Upper lobe of left lung (tissue), 6 donors: ENCODE measurements around the gene COL19A1. TPM values are rescaled to one million over a fixed set of nuclear protein-coding genes. Genes with fewer than 3 reads are reported as not detected.

Experiments
- ATAC-seq, 2 donors: fragments of 200-7000 bp; cut with Tn5 transposase; one replicate each; pipeline ENCODE4 v1.9.1; 2022; ENCODE audit warnings: mild to moderate bottlenecking in 2 of 2, moderate library complexity in 2 of 2; ENCODE audit not compliant: low FRiP score in 2 of 2
- DNase-seq, 2 donors: peaks; one replicate each; pipeline ENCODE4 v3.0.0-alpha.2; 2019 to 2020
- H3K27ac ChIP-seq, 4 donors: fragments of 200-600 bp; sonication (generic); one replicate each; pipeline ENCODE4 v1.5.1; 2016 to 2019
- H3K27me3 ChIP-seq, 4 donors: fragments of 200-600 bp; sonication (generic); one replicate each; pipeline ENCODE4 v1.5.1; 2017 to 2019
- H3K36me3 ChIP-seq, 4 donors: fragments of 200-600 bp; sonication (generic); one replicate each; pipeline ENCODE4 v1.5.1; 2016 to 2019
- H3K4me1 ChIP-seq, 4 donors: fragments of 200-600 bp; sonication (generic); one replicate each; pipeline ENCODE4 v1.5.1; 2018 to 2019
- H3K4me3 ChIP-seq, 4 donors: fragments of 200-600 bp; sonication (generic); one replicate each; pipeline ENCODE4 v1.5.1; 2017 to 2019; ENCODE audit warnings: mild to moderate bottlenecking in 2 of 4, moderate library complexity in 1 of 4
- H3K9me3 ChIP-seq, 4 donors: fragments of 200-600 bp; sonication (generic); one replicate each; pipeline ENCODE4 v1.5.1; 2018 to 2019
- EP300 ChIP-seq, 4 donors: sonication (generic); formaldehyde crosslinking; IDR thresholded peaks; one replicate each; pipeline ENCODE4 v1.5.1; 2017; ENCODE audit warnings: antibody characterized with exemption in 4 of 4, control low read depth in 2 of 4
- POLR2A ChIP-seq, 4 donors: fragments of 450-650 bp; IDR thresholded peaks; one replicate each; pipeline ENCODE4 v1.5.1; 2016 to 2017; ENCODE audit warnings: antibody characterized with exemption in 4 of 4, mild to moderate bottlenecking in 2 of 4
- POLR2AphosphoS5 ChIP-seq, 2 donors: sonication (generic); formaldehyde crosslinking; IDR thresholded peaks; one replicate each; pipeline ENCODE4 v1.5.1; 2017; ENCODE audit warnings: antibody characterized with exemption in 2 of 2
- WGBS, 2 donors: methylation state at CpG; one replicate each; pipeline ENCODE4 v1.1.5; 2017 to 2018; 5-methylcytosine and 5-hydroxymethylcytosine counted together
- total RNA-seq, 6 donors: library from RNA; depleted of rRNA in 4 of 6; stranded (reverse); fragments of >200 nt in 4 of 6; gene quantifications; one replicate each; pipeline versions ENCODE4 v1.1.0 to v1.2.1, GENCODE V29; 2016 to 2021
- TF ChIP-seq, protein P1 (sequence below), 6 experiments: fragments of 450-650 bp in 4 of 6; fragments of 200-600 bp in 2 of 6; sonication (generic) in 2 of 6; IDR thresholded peaks; one replicate each; pipeline ENCODE4 v1.5.1; 2016 to 2019; ENCODE audit warnings: antibody characterized with exemption in 6 of 6
- donor health status: DM: no; HTN: no; CAD: no; lungs with moderate emphysema.
- donor health status: DM: no; HTN: yes; CAD: no; lungs with severe emphysema.

COL19A1 gene
- total RNA-seq, 6 donors from 2014 or later: 0.49 to 1.0 TPM; not detected in 4

DNA sequence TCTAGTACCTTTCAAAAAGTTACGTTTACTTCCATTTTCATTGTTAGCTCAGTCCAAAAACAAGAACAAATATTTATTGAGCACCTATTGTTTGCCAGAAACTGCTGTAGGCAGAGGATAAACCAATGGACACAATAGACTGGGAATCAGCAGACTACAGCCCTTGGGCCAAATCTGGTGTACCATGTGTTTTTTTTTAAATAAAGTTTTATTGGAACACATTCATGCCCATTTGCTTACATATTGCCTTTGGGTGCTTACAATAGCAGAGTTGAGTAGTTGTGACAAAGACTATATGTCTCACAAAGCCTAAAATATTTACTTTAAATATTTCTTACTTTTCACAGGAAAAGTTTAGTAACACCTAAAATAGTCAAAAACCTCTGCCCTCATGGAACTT is 220.4 kb downstream of the COL19A1 start:
- H3K27me3 ChIP-seq: no peaks in the 10 kb centered on the region
- no peak for DNase-seq
- 72 to 79% methylated on average over 1 of the region's 1 CpG for WGBS, 2 donors
- no peaks in the 10 kb centered on the region for H3K4me1 ChIP-seq
- no peak for ATAC-seq
- H3K9me3 ChIP-seq: no peaks in the 10 kb centered on the region
- no peak for TF ChIP-seq POLR2A (IDR thresholded peaks at IDR 0.05)
- TF ChIP-seq POLR2AphosphoS5 (IDR thresholded peaks at IDR 0.05): no peak
- TF ChIP-seq, protein P1, sequence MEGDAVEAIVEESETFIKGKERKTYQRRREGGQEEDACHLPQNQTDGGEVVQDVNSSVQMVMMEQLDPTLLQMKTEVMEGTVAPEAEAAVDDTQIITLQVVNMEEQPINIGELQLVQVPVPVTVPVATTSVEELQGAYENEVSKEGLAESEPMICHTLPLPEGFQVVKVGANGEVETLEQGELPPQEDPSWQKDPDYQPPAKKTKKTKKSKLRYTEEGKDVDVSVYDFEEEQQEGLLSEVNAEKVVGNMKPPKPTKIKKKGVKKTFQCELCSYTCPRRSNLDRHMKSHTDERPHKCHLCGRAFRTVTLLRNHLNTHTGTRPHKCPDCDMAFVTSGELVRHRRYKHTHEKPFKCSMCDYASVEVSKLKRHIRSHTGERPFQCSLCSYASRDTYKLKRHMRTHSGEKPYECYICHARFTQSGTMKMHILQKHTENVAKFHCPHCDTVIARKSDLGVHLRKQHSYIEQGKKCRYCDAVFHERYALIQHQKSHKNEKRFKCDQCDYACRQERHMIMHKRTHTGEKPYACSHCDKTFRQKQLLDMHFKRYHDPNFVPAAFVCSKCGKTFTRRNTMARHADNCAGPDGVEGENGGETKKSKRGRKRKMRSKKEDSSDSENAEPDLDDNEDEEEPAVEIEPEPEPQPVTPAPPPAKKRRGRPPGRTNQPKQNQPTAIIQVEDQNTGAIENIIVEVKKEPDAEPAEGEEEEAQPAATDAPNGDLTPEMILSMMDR (IDR thresholded peaks at IDR 0.05): no peak
- no peak for TF ChIP-seq EP300 (IDR thresholded peaks at IDR 0.05)
- H3K36me3 ChIP-seq: no peaks in the 10 kb centered on the region
- H3K27ac ChIP-seq: no peak overlapping the region
- H3K4me3 ChIP-seq: no peak overlapping the region

DNA sequence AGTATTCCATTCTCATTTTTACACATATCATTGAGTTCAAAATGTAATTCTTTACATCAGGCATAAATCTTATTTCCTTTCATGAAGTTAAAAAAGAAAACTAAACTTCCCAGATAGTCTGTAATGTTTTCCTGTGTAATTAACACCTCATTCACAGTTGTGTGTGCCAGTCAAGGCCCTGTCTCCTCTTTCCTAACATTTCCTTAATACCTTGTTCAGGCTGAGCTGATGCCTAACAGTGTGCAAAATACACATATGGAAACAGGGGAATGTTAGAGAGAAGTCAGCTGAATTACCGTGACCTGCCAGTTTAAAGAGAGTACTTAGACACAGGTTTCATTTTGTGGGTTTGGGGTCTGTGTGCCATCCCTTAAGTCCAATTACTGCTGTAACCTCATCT is 227.8 kb downstream of the COL19A1 start:
- H3K9me3 ChIP-seq: no peaks in the 10 kb centered on the region
- no peaks in the 10 kb centered on the region for H3K36me3 ChIP-seq
- H3K4me1 ChIP-seq: no peaks in the 10 kb centered on the region
- ATAC-seq: no peak
- no peak overlapping the region for H3K4me3 ChIP-seq
- TF ChIP-seq EP300 (IDR thresholded peaks at IDR 0.05): no peak
- TF ChIP-seq, protein P1 (IDR thresholded peaks at IDR 0.05): no peak
- no peak for TF ChIP-seq POLR2A (IDR thresholded peaks at IDR 0.05)
- no peak for TF ChIP-seq POLR2AphosphoS5 (IDR thresholded peaks at IDR 0.05)
- no peak overlapping the region for H3K27ac ChIP-seq
- no peak for DNase-seq
- 78 to 88% methylated on average over 1 of the region's 1 CpG for WGBS, 2 donors
- no peaks in the 10 kb centered on the region for H3K27me3 ChIP-seq

DNA sequence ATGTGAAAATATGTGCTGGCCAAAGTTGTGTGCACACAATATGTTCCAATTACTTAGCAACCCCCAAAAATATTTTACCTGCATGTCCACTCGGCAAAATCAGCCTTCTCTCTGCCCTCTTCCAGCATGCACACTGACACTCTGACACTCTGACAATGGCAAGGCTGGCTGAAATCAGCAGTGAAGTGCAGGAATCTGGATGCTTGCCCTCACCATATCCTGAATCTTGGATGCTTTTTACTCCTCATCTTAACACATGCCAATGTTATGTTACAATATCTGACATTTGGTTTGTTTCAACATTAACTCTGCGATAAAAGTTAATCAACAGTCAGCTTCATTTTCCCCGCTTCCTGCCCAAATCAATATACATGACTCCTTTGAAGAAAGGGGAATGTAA is 233.4 kb downstream of the COL19A1 start:
- no peak overlapping the region for H3K27ac ChIP-seq
- H3K27me3 ChIP-seq: no peaks in the 10 kb centered on the region
- TF ChIP-seq POLR2AphosphoS5 (IDR thresholded peaks at IDR 0.05): no peak
- no peak for TF ChIP-seq POLR2A (IDR thresholded peaks at IDR 0.05)
- TF ChIP-seq, protein P1 (IDR thresholded peaks at IDR 0.05): no peak
- no peak for TF ChIP-seq EP300 (IDR thresholded peaks at IDR 0.05)
- 41 to 58% methylated on average over 3 of the region's 3 CpGs for WGBS, 2 donors
- no peaks in the 10 kb centered on the region for H3K36me3 ChIP-seq
- DNase-seq: no peak
- H3K4me3 ChIP-seq: no peak overlapping the region
- H3K4me1 ChIP-seq: no peaks in the 10 kb centered on the region
- no peaks in the 10 kb centered on the region for H3K9me3 ChIP-seq
- ATAC-seq: no peak

DNA sequence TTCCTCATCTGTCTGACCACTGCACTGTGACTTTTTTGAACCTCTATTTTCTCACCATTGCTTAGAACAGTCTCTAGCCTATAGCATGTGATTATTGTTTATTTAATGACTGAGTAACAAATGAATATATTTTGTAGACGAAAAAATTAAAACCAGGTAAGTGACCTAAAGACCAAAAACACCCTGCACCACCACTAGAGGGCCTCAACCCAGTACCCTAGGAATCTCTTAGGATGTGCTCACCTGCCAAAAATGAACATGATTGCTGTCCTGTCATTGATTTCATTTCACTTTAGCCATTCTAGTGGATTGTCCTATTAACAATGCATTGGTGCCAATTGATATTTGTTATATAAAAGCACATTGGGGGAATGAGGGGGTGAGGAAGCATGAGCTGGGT is 237.4 kb downstream of the COL19A1 start:
- ATAC-seq (no peak), DNase-seq (no peak)
- no peaks in the 10 kb centered on the region for H3K9me3 ChIP-seq
- WGBS, 2 donors: 84 to 95% methylated on average over 1 of the region's 1 CpG
- H3K4me3 ChIP-seq: no peak overlapping the region
- no peak overlapping the region for H3K27ac ChIP-seq
- H3K36me3 ChIP-seq: no peaks in the 10 kb centered on the region
- no peaks in the 10 kb centered on the region for H3K27me3 ChIP-seq
- H3K4me1 ChIP-seq: no peaks in the 10 kb centered on the region
- no peak for TF ChIP-seq POLR2A (IDR thresholded peaks at IDR 0.05)
- TF ChIP-seq, protein P1 (IDR thresholded peaks at IDR 0.05): peak in 3 of 6 experiments; percentile 14 to 35 (median 27)

DNA sequence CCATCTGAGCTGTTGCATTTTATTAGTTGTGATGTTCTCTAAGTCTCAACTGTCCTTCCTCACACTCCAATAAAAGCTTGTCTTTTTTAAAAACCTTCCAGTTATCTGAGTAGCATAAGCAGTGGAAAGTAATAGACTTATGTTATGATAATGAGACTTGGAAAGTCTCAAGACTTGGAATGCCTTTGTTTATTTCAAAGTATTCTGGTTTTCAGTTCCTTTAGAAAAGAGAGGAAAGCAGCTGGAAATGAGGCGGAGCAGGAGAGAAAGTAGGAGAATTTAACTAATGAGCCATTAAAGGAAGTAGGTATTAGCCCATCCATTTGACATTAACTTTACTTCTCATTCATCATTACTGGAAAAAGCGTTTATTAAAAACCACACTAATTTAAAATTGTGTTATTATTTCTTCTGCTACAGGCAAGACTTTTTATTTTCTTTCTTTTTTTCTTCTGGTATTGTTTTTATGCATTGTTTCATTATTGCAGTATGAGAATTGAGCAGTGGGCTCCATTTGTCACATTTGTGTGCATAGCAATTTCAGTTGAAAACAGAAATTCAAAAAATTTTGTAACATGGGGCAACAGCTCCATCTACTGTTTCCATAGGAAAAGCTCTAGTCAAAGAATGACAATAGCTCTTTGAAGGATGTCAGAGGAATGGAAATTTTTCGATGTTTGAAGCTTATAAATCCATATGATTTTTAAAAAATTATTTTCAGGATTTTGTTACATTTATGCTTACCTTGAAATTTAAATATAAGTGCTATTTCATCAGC is 241.7 kb downstream of the COL19A1 start:
- Histone ChIP-seq H3K27ac (no peak overlapping the region), H3K27me3 (no peaks in the 10 kb centered on the region), H3K9me3 (no peaks in the 10 kb centered on the region), H3K4me1 (no peaks in the 10 kb centered on the region), H3K4me3 (no peak overlapping the region), H3K36me3 (no peaks in the 10 kb centered on the region)
- TF ChIP-seq, protein P1 (IDR thresholded peaks at IDR 0.05): peak in 5 of 6 experiments; percentile 38 to 61 (median 43)
- TF ChIP-seq POLR2A (IDR thresholded peaks at IDR 0.05) (no peak), POLR2AphosphoS5 (IDR thresholded peaks at IDR 0.05) (no peak)
- DNase-seq (no peak), ATAC-seq (no peak)
- WGBS, 2 donors: 42 to 53% methylated on average over 3 of the region's 3 CpGs
